GM21526 (cell line): ENCODE results near the gene INAFM2.

Source experiments
- ATAC-seq: cut with Tn5 transposase; IDR thresholded peaks from one replicate; pipeline ENCODE4 v1.9.1; 2021; ENCODE audit warnings: moderate library complexity; ENCODE audit not compliant: unreplicated experiment, low FRiP score

Gene INAFM2

DNA sequence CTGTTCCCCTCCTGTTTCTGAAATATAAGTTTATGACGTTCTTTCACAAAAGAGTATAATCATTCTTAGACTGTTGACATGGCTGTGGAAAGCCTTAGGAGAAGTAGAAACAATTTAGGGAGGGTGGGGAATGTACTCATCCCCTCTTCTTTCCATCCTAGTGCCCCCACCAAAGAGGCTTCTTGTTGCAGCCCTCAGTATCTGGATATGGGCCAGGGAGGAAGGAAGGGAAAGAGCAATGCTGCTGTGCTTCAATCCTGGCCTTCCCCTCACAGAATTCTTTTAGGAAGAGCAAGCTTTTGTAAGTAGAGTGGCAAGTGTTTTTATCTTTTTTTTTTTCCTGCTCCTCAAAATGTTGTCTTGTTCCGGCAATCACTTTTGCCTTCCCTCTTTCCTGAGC, 1.7 kb downstream of the INAFM2 start:
- ATAC-seq = no peak

GRCh38 chr15:40325700-40326099, 2.2 kb downstream of the INAFM2 start:
- ATAC-seq = no peak

DNA sequence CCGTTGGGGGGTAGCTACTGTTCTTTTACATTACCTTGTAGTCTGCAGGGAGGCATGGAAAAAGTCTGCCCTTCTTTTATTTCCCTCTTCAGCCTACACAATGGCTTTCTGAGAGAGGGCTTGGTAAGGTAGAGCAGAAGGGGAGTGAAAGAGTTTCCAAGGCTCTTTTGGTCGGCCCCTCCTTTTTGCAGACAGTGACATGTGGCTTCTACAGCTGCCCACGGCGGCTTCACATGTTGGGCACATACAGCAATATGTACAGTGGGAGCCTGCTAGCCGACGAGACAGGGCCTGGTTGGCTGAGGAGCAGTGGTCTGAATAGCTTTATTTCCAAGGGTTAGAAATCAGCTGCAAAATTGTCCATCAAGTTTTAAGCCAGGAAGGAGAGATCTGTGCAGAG, 4.0 kb downstream of the INAFM2 start:
- ATAC-seq = no peak

- ATAC-seq = no peak
Measured at GRCh38 chr15:40328176-40328575, 4.7 kb downstream of the INAFM2 start.

- ATAC-seq = no peak
Measured at GRCh38 chr15:40328751-40329150, 5.3 kb downstream of the INAFM2 start.

GRCh38 chr15:40329804-40330203, 6.3 kb downstream of the INAFM2 start:
- ATAC-seq = no peak

- no peak for ATAC-seq
Measured at GRCh38 chr15:40330368-40330836, 6.9 kb downstream of the INAFM2 start.

DNA sequence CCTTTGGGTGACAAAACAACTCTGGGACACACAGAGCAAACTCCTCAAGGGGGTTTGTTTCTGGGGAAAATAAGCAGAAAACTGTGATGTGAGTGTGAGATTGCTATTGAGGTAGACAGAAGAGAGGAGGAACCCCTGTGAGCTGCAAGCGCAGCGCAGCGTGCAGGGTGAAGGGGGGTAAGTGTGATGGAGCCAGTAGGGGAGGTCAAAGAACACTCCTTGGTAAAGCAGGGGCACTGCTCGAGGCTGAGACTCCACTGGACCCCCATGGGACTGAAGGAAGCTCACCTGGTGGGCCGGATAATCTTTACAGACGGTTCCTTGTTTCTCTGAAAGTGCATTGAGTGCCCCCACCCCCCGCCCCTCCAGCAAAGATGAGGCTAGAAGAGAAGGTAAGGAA, 7.5 kb downstream of the INAFM2 start:
- ATAC-seq = no peak

DNA sequence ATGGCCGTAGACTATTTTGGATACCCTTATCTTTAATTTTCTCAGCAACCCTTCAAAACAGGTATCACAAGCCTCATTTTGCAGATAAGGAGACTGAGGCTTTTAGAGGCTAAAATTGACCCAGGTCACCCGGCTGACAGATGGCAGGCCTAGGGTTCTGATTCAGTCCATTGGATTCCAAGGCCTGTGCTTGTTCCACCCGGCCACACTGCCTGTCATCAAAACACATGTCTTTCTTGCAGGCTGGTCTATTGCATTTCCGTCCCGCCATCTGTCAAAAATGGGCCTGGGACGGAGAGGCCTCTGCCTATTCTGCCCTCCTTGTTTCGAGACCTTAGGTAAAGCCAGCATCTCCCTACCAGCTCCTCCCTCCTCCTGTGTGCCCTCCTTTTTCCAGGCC, 8.1 kb downstream of the INAFM2 start:
- ATAC-seq = no peak

DNA sequence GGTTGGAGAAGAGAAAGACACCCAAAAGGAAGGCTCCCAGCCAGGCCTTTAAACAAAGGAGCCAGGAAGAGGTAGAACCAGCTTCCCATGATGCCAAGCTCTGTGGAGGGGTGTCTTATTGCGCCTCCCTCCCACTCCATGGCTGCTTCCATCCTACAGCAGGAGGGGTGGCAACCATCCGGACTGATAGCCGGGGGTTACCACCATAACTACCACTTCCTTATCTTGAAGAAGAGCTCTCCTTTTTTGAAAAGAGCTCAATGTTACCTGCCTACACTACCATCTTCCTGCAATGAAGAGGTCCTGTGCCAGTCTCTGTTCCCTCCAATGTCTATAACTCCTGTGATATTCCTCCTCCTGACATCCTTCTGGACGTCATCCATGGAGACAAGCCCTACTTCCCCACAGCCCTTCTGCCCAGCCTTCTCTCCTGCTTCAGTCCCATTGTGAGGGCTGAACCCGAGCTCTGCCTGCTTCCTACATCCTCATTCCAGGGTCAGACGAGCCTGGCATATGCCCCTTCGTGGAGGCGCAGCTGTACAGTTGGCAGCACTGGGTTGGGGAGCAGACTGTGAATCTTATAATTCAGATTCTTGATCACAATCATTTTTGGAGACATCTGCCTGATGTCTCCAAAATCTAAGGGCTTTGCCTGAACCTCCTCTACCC, 8.8 kb downstream of the INAFM2 start:
- ATAC-seq = no peak

DNA sequence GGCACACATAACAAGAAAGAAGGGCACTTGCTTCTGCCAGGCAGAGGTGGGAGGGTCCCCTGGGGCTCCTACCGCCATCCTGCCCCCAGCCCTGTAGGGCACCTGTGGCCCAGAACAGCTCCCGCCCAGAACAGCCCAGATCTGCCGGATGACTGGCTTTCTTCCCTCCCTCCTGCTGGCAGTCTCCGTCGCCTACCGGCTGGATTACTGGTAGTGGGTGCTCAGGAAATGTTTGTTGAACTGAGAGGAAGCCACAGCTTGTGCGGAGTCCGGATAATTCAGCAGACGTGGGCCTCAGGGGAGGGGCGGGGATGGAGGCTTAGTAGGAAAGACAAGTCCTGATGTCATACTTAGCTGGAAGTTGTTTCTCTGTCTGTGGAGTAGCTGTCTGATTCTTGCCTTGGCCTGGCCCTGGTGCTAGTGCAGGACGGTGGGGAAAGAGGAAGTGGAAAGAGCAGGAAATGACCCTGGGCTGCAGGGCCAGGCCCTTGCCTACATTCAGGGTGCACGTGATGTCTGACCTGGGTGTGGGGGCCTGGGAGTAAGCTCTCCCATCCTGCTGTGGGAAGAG, 10.5 kb downstream of the INAFM2 start:
- ATAC-seq = no peak

GRCh38 chr15:40334541-40334940, 11.0 kb downstream of the INAFM2 start:
- no peak for ATAC-seq

DNA sequence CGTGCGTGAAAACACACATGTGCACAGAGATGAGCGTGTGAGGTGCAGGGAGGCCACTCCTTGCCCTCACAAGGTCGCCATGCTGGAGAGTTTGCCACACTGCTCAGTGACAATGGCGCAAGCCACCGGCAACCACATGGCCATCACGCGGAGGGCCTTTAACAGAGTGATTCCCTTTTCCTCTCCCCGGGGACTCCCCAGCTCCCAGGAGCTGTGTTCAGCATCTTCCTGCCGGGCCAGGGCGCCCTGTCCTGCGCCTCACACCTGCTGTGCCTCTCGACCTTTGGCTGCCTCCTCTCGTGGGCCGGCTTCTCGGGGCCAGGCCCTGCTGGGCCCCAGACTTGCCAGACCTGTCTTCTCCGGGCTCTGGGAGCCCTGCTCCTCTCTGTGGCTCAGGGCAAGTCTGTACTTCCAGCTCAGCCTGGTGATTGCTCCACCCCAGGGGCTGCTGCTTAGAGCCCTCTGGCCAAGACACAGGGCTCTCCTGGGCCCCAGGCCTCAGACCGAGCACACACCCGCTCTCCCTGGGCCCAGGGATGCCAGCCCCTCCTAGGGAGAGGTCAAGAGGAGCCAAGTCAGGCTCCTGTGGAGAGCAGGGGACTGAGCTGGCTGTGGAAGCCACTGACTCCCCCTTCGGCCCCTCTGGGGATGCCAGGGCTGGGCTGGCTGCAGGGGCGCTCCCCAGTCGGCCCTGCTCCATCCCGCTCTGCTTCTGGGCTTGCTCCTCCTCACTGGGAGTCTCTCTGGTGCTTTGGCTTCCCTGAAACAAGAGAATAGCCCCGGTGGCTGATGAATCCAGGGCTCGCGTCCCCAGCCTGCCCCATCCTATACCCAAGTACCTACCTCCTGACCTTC, 11.7 kb downstream of the INAFM2 start:
- no peak for ATAC-seq

DNA sequence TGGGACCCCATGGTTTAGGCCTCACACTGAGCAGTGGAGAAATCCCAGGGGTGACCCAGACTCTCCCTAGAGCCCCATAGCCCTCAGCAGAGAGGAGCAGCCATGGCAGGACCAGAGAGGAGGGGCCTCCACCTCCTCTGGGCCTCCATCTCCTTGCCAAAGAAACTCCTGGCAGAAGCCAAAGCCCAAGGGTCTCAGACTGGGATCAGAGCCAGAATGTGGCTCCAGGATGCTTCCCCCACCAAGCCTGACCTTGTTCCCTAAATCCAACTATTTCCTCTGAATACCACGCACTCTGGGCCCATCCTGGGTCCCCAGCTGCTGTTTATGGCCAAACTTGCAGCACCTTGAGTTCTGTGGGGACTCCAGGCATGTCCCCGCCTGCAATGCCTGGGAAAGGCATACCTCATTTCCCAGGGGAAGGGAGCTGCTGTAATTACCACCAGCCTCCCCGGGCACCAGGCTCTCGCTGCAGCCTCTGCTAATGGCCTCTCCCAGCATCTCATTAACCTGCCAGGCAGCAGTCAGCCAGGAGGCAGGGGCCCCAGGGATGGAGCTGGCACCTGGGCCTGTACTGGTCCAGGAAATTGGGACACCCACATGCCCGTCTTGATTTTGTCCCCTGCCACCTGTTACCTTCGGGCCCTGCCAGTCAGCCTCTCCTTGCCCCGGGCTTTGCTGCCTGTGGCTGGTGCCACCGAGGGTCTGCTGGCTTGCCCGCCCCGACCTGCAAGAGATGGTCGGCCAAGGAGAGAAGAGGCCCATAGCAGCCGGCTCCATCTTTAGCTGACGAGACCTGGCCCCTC, 12.6 kb downstream of the INAFM2 start:
- ATAC-seq = no peak

DNA sequence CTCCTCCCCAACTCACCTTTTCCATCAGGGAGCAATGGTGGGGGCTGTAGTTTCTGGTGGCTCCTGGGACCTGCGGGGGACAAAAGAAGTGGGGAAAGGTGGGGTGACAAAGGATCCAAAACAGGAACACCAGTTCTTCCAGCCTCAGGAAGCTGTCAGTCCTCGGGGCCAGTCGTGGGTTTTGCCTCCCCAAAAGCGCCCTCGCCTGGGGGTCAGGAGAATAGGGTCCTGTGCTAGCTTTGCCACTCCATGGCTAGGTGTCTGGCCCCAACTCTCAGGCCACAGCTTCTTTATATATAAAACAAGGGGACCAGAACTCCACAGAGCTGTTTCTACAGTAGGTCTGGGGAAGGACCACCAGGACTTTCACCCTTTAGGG, 13.2 kb downstream of the INAFM2 start:
- no peak for ATAC-seq

DNA sequence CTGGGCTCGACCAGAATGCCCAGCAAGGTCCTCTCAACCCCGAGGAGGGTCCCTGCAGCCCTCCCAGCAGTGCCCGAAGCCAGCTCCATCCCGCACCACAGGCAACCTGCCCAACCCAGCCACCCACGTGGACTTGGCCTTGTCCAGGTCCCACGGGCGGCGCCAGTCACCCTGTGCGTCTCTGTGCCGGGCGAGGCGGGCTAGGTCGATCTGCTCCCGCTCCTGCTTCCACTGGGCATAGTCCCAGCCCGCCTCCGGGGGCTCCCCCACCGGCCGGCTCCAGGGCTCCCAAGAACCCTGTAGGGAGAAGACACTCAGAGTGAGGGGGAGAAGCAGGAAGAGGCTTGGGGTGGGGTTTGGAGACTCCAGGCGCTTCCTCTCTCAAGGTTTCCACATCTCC, 14.1 kb downstream of the INAFM2 start:
- ATAC-seq = no peak

- no peak for ATAC-seq
Measured at GRCh38 chr15:40338041-40338657, 14.7 kb downstream of the INAFM2 start.

- no peak for ATAC-seq
Measured at GRCh38 chr15:40338921-40339620, 15.6 kb downstream of the INAFM2 start.

GRCh38 chr15:40339621-40339945, 16.1 kb downstream of the INAFM2 start:
- no peak for ATAC-seq
